Hepatocyte (in vitro differentiated cells): ENCODE data around the gene FAM217A.

ENCODE experiments used
- EZH2 ChIP-seq: fragments of 200-600 bp; sonication (generic); IDR thresholded peaks from 2 replicates; pipeline ENCODE4 v1.6.1; 2016; ENCODE audit warnings: antibody characterized with exemption, mild to moderate bottlenecking, borderline replicate concordance
- TF ChIP-seq, protein P1 (sequence below): fragments of 200-600 bp; sonication (generic); IDR thresholded peaks from 2 replicates; pipeline ENCODE4 v1.5.1; 2016; ENCODE audit warnings: antibody characterized with exemption, mild to moderate bottlenecking; ENCODE audit not compliant: poor library complexity

DNA sequence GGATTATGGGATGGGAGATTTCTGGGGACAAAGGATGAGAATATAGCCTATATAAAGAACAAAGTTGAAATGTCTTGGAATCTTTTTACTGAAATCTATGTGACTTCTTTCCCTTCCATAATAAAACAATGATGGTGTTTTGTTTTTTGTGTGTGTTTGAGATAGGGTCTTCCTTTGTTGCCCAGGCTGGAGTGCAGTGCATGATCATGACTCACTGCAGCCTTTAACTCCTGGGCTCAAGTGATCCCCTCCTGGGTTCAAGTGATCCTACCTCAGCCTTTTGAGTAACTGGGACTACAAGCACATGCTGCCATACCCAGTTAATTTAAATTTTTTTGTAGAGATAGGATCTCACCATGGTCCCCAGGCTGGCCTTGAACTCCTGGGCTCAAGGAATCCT lies 50.9 kb downstream of the FAM217A start:
- TF ChIP-seq, protein P1, sequence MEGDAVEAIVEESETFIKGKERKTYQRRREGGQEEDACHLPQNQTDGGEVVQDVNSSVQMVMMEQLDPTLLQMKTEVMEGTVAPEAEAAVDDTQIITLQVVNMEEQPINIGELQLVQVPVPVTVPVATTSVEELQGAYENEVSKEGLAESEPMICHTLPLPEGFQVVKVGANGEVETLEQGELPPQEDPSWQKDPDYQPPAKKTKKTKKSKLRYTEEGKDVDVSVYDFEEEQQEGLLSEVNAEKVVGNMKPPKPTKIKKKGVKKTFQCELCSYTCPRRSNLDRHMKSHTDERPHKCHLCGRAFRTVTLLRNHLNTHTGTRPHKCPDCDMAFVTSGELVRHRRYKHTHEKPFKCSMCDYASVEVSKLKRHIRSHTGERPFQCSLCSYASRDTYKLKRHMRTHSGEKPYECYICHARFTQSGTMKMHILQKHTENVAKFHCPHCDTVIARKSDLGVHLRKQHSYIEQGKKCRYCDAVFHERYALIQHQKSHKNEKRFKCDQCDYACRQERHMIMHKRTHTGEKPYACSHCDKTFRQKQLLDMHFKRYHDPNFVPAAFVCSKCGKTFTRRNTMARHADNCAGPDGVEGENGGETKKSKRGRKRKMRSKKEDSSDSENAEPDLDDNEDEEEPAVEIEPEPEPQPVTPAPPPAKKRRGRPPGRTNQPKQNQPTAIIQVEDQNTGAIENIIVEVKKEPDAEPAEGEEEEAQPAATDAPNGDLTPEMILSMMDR: no peak
- TF ChIP-seq EZH2: no peak
